Measurements from ENCODE around the gene ETNK1. TPM values are rescaled to one million over a fixed set of nuclear protein-coding genes. Genes with fewer than 3 reads are reported as not detected.
"Not testable (repeated sequence)": the region's sequence is repeated elsewhere in the genome, so short reads cannot be mapped to it uniquely, and the experiment has no call there.

The ETNK1 gene
- polyA plus RNA-seq, 1 of the 3 experiments (the other 2 are of a cell fraction) = 7.9 TPM

DNA sequence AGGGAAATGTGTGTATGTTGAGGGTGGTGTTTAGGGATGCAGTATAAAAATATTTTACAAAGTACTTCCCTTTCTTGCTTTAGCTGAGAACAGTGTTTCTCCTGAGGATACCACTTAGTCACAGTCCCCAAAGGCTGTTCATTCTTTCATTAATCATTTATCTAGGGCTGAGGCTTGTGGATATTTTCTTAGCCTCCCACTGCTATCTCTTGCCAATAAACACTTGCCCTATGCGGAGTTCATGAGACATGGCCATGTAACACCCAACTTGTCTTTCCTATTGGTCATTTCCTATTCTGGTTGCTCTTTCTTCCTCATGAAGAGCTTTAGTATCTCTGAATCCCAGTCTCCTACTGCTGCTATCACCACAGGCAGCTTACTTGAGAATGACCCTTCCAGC is 75.1 kb downstream of the ETNK1 start:
- H3K36me3 ChIP-seq (replicated peaks in 1 of 2; ENCODE audit: control insufficient read depth in 1 of 2, insufficient read depth in 2 of 2, low read length in 1 of 2) = no peaks in the 10 kb centered on the region
- POLR2A ChIA-PET = no interaction called here
- no peaks in the 10 kb centered on the region for H3K4me1 ChIP-seq (ENCODE audit: control insufficient read depth in 1 of 2, insufficient read depth in 2 of 2, low read depth in 1 of 2, low read length in 1 of 2)
- no peak overlapping the region for H3K9ac ChIP-seq
- 0 out of 2 replicates have a peak, but pooled peaks cover 2% of the 10 kb centered on the region for H3K9me2 ChIP-seq
- H3K4me3 ChIP-seq (ENCODE audit: low read depth in 2 of 2, low read length in 1 of 2) = no peak overlapping the region
- H3K27me3 ChIP-seq (ENCODE audit: insufficient read depth) = no peaks in the 10 kb centered on the region
- WGBS (ENCODE audit: low lambda C conversion rate) = 62% methylated on average over 1 of the region's 1 CpG
- no peak for TF ChIP-seq CHD2 (IDR thresholded peaks at IDR 0.05; ENCODE audit: low read length, partially characterized antibody)
- TF ChIP-seq, protein P1, sequence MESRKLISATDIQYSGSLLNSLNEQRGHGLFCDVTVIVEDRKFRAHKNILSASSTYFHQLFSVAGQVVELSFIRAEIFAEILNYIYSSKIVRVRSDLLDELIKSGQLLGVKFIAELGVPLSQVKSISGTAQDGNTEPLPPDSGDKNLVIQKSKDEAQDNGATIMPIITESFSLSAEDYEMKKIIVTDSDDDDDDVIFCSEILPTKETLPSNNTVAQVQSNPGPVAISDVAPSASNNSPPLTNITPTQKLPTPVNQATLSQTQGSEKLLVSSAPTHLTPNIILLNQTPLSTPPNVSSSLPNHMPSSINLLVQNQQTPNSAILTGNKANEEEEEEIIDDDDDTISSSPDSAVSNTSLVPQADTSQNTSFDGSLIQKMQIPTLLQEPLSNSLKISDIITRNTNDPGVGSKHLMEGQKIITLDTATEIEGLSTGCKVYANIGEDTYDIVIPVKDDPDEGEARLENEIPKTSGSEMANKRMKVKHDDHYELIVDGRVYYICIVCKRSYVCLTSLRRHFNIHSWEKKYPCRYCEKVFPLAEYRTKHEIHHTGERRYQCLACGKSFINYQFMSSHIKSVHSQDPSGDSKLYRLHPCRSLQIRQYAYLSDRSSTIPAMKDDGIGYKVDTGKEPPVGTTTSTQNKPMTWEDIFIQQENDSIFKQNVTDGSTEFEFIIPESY (IDR thresholded peaks at IDR 0.05; ENCODE audit: borderline replicate concordance, low read depth) = no peak
- no peak for TF ChIP-seq ELF1 (IDR thresholded peaks at IDR 0.05)
- TF ChIP-seq, protein P2, sequence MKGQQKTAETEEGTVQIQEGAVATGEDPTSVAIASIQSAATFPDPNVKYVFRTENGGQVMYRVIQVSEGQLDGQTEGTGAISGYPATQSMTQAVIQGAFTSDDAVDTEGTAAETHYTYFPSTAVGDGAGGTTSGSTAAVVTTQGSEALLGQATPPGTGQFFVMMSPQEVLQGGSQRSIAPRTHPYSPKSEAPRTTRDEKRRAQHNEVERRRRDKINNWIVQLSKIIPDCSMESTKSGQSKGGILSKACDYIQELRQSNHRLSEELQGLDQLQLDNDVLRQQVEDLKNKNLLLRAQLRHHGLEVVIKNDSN (IDR thresholded peaks at IDR 0.05; ENCODE audit: borderline replicate concordance, low read depth) = no peak
- no peak for TF ChIP-seq MEF2A (IDR thresholded peaks at IDR 0.05; ENCODE audit: borderline replicate concordance, low read depth)
- TF ChIP-seq TEAD4 (IDR thresholded peaks at IDR 0.05; ENCODE audit: borderline replicate concordance, insufficient read depth) = no peak
- no peak for TF ChIP-seq TCF12 (IDR thresholded peaks at IDR 0.05)
- no peak for TF ChIP-seq EZH2phosphoT487 (IDR thresholded peaks at IDR 0.05; ENCODE audit: borderline replicate concordance, low read depth)
- TF ChIP-seq TAF1 (IDR thresholded peaks at IDR 0.05; ENCODE audit: borderline replicate concordance, low read depth, low read length) = no peak
- no peak for TF ChIP-seq RCOR1 (IDR thresholded peaks at IDR 0.05; ENCODE audit: low read length)
- TF ChIP-seq YY1 (IDR thresholded peaks at IDR 0.05; ENCODE audit: low read depth) = no peak
- no peak overlapping the region for H3K4me2 ChIP-seq
- H4K20me1 ChIP-seq (ENCODE audit: insufficient read depth) = no peaks in the 10 kb centered on the region
- H2AFZ ChIP-seq (ENCODE audit: low read depth) = no peak overlapping the region
- no peak overlapping the region for H3K27ac ChIP-seq (ENCODE audit: low read depth in 2 of 2, low read length in 1 of 2)
- no peaks in the 10 kb centered on the region for H3F3A ChIP-seq (replicated peaks; ENCODE audit: insufficient read depth)
- CTCF ChIA-PET = no interaction called here
- no peaks in the 10 kb centered on the region for H3K79me2 ChIP-seq (ENCODE audit: insufficient read depth)
- DNase-seq = no peak
- H3K9me3 ChIP-seq = no peaks in the 10 kb centered on the region

DNA sequence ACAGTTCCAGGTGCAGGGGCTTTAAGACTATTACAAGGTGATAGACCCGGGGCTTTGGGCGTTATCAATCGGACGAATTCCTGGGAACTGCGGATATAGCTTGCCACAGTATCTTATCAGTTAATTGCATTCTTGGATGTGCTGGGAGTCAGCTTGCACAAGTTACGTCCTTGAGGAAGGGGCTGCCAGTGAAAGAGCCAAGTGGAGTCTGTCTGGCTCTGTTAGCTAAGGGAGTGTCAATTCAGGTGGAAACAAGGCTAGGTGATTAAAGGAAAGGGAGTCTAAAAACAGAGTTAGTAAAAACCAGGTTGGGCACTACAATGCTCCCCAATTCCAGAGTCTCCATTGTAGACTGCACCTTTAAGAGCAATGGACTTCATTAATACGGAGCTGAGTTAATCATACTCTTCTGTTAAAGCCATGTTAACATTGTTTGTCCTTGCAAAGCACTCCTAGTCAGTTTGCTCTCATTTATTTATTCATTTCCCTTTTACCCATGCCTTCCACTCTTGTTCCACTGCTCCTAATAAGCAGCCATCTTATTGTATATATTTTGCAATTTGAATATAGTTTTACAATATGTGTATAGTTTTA is 76.3 kb downstream of the ETNK1 start:
- H3K4me2 ChIP-seq; H4K20me1 ChIP-seq (ENCODE audit: insufficient read depth); POLR2A ChIA-PET; CTCF ChIA-PET; H3K4me1 ChIP-seq (ENCODE audit: control insufficient read depth in 1 of 2, insufficient read depth in 2 of 2, low read depth in 1 of 2, low read length in 1 of 2); H3K27ac ChIP-seq (ENCODE audit: low read depth in 2 of 2, low read length in 1 of 2); H2AFZ ChIP-seq (ENCODE audit: low read depth); DNase-seq; H3K79me2 ChIP-seq (ENCODE audit: insufficient read depth); H3K36me3 ChIP-seq (replicated peaks in 1 of 2; ENCODE audit: control insufficient read depth in 1 of 2, insufficient read depth in 2 of 2, low read length in 1 of 2); H3K9ac ChIP-seq; H3K9me2 ChIP-seq; H3K4me3 ChIP-seq (ENCODE audit: low read depth in 2 of 2, low read length in 1 of 2); H3F3A ChIP-seq (replicated peaks; ENCODE audit: insufficient read depth); H3K9me3 ChIP-seq; H3K27me3 ChIP-seq (ENCODE audit: insufficient read depth): not testable (repeated sequence)
- 77% methylated on average over 7 of the region's 7 CpGs for WGBS (ENCODE audit: low lambda C conversion rate)

Data from SK-N-SH (cell line).